Thyroid gland (tissue), 4 donors: ENCODE data around the gene CAPZB.

Source experiments
- POLR2A ChIP-seq, 2 donors: fragments of 450-650 bp; IDR thresholded peaks; one replicate each; pipeline ENCODE4 v1.6.1; 2017; ENCODE audit warnings: antibody characterized with exemption in 2 of 2, mild to moderate bottlenecking in 2 of 2, moderate library complexity in 1 of 2
- TF ChIP-seq, protein P1 (sequence below), 6 experiments: fragments of 200-600 bp in 3 of 6; fragments of 450-650 bp in 3 of 6; sonication (generic) in 3 of 6; IDR thresholded peaks; one replicate each; pipeline ENCODE4 v1.5.1; 2016 to 2019; ENCODE audit warnings: antibody characterized with exemption in 6 of 6, mild to moderate bottlenecking in 2 of 6, inconsistent platforms in 1 of 6, moderate library complexity in 1 of 6

DNA sequence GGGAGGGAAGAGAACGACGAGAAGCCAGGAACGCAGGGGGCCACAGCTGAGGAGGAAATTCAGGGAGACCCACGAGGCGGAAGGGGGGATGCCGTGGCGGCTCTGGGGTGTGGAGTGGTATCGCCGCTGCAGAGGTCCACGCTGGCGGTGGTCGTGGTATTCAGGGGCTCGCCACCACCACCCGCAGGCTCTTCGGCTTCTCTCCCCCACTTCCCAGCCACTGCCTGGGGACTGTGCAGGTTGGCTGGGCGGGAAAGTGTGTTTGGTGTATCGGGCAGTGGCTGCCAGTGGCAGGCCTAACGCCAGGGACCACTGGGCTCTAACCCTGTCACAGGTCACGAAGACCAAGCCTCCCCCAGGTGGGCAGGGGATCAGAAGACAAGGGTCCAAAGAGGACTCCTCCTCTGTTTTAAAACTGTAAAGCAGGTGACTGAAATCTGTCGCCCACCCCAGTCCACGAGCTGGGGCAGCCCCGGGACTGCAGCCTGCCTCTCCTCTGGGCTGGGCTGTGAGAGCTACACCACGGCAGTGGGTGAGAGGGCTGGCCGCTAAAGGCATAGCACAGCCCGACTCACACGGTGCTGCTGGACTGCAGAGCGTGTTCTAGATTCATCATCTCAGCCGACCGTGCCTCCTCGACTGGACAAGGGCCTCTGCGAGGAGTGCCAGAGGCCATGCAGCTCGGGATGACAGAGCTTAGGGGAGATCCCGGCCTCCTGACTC, 142.3 kb downstream of the CAPZB start:
- TF ChIP-seq, protein P1, sequence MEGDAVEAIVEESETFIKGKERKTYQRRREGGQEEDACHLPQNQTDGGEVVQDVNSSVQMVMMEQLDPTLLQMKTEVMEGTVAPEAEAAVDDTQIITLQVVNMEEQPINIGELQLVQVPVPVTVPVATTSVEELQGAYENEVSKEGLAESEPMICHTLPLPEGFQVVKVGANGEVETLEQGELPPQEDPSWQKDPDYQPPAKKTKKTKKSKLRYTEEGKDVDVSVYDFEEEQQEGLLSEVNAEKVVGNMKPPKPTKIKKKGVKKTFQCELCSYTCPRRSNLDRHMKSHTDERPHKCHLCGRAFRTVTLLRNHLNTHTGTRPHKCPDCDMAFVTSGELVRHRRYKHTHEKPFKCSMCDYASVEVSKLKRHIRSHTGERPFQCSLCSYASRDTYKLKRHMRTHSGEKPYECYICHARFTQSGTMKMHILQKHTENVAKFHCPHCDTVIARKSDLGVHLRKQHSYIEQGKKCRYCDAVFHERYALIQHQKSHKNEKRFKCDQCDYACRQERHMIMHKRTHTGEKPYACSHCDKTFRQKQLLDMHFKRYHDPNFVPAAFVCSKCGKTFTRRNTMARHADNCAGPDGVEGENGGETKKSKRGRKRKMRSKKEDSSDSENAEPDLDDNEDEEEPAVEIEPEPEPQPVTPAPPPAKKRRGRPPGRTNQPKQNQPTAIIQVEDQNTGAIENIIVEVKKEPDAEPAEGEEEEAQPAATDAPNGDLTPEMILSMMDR (IDR thresholded peaks at IDR 0.05): no peak
- TF ChIP-seq POLR2A (IDR thresholded peaks at IDR 0.05): no peak
